CD4-positive, alpha-beta T cell treated with Interferon gamma for 1 hour (primary cell): Measurements from ENCODE around the gene PPARA.
"Not testable (repeated sequence)": the region's sequence is repeated elsewhere in the genome, so short reads cannot be mapped to it uniquely, and the experiment has no call there.

ENCODE experiments used
- DNase-seq: peaks from one replicate; pipeline ENCODE4 v3.0.0-alpha.2; 2020

Gene PPARA

DNA sequence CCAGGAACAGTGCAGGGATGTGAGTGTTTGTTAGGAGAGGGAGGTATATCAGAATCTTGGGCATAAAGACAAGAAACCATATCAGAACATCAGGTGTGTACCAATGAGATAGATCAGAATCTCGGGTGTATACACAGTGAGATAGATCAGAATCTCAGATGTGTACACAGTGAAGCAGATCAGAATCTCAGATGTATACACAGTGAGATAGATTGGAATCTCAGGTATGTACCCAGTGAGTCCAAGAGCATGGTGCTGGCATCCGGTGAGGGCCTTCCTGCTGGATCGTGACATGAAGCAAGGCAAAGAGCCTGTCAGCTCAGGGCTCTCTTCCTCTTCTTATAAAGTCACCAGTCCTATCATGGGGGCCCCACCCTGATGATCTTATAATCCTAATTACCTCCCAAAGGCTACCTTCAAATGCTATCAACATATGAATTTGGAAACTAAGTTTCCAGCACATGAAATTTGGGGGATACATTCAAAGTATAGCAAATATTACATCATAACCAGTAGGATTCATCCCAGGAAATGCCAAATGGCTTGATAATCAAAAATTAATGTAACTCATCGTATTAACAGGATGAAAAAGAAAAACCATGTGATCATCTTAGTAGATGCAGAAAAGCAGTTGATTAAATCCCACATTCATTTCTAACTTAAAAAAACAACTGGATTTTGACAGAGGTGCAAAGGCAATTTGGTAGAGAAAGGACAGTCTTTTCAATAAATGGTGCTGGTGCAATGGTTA is 28.6 kb downstream of the PPARA start:
- no peak for DNase-seq

DNA sequence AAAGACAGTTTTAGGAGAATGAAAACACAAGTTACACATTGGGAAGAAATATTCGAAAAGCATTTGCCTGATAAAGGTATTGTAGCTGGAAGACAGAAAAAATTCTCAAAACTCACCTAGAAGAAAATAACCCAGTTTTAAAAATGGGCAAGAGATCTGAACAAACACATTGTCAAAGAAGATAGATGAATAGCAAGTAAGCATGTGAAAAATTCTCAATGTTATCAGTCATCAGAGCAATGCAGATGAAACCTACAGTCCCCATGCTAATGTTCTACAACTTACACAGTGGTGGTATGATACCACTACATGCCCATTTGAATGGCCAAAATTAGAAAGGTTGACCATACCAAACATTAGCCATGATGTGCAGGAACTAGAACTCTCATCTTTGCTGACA is 29.4 kb downstream of the PPARA start:
- DNase-seq: no peak

DNA sequence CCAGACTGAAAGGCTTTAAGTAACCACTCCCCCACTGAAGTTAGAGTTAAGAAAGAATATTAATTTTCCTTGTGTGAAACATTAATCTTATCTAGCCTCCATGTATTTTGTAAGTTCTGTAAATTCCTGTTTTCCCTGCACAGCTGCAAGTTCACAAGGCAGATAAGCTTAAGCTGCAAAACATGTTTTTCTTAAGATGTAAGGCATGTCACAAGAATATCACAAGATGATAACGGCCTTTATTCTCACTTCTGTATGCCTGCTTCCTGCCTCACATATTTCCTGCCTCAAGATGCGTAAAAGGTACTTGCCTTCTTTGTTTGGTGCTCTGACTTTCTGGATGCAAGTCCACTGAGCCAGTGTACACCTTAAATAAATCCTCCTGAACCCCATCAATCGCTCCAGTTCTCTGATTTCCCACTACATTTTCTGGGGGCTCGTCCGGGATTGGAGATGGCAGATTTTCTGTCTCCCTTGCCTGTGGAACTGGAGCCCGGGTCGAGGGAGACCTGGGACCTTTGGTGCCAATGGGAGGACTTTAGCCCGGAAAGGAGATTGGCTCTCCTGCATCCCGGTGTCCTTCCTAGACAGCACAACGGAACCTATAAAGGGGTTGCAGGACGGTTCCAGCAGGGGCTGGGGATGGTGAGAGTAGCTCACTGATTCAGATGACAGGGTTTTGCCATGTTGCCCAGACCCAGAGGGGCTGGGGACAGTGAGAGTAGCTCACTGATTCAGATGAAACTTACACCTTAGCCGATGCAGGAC is 30.2 kb downstream of the PPARA start:
- no peak for DNase-seq

DNA sequence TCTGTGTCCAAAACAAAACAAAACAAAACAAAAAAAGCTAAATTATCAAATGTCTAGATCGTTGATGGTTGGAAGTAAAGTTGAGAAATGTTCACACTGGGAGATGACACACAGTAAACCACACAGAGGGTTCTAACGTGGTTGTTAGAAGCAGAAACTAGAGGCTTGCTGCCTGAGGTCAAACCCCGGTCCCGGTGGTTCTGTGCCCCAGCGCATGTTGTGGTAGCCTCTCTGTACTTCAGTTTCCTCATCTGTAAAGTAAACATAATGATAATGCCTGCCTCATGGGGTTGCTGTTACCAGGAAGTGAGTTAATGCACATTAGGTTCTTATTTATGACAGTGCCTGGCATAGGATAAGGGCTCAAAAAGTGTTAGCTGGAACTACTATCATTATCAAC is 33.4 kb downstream of the PPARA start:
- DNase-seq: no peak

DNA sequence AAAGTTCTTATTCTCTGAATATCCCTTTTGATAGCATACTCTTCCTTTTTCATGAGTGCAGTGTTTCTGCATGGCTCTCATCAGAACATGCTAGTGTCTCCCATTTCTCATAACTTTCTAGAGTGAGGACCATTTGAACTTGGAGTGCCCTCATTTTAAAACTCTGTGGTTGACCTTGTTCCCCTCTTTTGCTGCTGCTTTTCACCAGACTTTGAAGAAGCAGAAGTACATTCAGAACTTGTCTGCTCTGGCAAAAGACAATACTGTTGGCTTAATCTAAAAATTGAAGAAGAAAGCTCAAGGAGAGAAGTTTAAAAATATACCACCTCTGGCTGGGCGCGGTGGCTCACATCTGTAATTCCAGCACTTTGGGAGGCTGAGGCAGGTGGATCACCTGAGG is 35.0 kb downstream of the PPARA start:
- DNase-seq: no peak

DNA sequence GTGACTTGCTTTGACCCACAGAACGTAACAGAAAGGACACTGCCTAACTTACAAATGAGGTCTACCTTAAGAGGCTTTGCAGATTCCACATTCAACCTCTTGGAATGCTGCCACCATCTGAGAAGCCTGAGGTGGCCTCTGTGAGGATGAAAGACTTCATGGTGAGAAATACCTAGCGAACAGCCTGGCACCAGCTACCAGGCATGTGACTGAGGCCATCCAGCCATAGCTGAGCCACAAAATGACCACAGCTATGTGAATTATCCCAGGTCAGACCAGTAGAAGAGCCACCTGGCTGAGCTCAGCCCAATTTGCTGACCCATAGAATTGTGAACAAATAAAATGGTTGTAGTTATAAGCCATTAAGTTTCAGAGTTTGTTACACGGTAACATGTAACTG is 37.5 kb downstream of the PPARA start:
- DNase-seq: no peak

DNA sequence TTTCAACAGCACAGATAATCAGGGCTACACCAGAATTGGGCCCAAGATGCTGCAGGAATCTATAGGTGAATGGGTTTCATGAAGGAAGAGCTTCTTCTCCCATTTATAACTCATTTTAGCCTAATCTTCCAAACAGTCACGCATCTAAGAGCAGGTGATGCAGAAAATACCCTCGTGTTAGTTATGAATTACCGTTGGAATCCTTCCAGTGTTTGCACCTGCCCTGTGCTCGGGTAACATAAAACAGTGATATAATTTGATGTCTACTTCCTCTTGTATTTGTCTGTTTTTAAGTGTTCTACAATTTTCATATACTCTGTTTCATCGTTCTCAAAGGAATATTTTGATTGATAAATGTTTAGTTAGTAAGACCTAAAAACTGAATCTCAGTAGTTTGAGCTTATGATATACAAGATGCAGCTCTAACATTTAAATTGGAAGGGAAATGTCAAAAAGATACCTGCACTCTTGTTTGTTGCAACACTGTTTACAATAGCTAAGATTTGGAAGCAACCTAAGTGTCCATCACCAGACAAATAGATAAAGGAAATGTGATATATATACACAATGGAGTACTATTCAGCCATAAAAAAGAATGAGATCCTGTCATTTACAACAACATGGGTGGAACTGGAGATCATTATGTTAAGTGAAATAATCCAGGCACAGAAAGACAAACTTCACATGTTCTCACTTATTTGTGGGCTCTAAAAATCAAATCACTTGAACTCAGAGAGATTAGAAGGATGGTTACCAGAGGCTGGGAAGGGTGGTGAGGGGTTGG is 42.1 kb downstream of the PPARA start:
- DNase-seq: no peak

DNA sequence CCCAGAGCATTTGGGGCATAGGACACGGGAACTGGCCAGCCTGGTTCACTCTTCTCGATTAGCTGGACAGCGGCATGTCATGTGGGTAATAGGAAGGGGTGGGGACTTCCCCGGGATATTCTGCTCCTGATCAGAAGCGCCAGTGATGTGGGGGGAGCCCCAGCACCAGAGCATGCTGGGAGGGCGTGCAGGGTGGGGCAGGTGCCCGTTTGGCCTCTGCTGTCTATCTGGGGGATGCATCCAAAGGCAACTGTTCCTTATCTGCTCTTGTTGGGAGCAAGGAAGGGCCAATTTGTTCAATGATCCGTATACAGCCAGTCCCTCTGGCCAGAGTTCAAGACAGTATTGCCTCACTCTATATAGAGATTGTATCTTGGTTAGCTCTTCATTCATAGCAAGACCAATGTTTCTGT is 43.6 kb downstream of the PPARA start:
- DNase-seq: no peak

DNA sequence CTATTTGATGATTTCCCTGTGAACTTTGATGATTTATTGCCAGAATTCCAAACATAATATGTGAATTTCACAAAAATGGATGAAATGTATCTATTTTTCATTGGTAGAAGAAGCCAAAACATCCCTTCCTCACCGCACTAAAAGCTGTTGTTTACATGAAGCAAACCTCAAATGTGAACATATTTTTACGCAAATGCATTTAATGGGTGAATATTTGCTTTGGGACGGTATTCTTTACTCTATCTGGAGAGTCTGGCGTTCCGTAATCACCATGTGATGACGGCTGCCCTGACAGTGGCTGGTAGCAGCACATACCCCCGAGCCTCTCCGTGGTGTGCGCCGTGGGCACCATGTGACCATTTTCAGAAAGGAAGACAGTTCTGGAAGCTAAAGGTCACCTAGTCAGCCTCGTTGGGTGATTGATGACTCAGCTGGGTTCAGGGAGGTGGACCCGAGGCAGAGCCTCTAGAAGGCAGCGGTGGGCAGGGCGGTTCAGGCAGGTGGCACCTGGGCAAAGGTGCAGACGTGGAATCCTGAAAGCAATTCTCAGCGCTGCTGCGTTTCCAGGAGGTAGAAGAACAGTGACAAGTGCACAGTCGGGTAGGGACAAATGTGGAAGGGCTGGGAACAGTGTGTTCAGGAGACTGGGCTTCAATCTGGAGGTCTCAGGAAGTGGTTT is 45.3 kb downstream of the PPARA start:
- no peak for DNase-seq

DNA sequence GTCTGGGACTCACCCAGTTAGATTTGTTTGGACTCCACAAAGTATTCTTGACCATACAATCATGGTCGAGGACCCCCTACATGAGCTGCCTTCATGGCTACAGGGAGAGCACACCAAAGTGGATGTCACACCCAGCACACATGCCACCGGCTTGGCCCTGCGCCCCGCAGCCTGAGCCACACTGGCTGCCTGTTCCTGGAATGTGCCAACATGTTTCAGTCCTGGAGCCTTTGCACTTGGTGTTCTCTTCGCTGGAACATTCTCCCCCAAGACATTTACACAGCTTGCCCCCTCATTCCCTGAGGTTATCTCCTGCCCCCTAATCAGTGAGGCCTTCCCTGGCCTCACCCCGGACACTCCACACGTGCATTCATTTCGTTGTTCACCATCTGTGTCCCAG is 46.0 kb downstream of the PPARA start:
- no peak for DNase-seq

DNA sequence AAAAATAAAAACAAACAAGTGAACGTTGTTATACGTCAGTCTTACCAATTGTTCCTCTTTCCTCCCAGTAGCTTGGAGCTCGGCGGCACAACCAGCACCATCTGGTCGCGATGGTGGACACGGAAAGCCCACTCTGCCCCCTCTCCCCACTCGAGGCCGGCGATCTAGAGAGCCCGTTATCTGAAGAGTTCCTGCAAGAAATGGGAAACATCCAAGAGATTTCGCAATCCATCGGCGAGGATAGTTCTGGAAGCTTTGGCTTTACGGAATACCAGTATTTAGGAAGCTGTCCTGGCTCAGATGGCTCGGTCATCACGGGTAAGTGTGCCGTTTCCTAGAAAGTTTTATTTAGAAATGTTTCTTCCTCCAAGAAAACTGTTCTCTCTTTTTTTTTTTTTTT is 47.9 kb downstream of the PPARA start:
- DNase-seq: no peak

DNA sequence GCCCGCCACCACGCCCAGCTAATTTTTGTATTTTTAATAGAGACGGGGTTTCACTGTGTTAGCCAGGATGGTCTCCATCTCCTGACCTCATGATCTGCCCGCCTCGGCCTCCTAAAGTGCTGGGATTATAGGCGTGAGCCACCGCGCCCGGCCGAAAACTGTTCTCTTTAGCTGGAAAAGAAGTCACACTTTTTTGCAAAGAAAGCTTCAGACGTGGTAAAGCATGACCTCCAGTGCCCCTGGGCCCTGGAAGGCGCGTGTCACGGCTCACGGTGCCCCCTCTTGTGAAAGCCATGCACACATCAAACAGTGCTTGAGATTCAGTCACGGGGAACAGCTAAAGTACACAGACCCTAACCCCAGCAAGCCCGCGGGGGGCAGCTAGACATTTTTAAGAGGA is 48.5 kb downstream of the PPARA start:
- DNase-seq: not testable (repeated sequence)

DNA sequence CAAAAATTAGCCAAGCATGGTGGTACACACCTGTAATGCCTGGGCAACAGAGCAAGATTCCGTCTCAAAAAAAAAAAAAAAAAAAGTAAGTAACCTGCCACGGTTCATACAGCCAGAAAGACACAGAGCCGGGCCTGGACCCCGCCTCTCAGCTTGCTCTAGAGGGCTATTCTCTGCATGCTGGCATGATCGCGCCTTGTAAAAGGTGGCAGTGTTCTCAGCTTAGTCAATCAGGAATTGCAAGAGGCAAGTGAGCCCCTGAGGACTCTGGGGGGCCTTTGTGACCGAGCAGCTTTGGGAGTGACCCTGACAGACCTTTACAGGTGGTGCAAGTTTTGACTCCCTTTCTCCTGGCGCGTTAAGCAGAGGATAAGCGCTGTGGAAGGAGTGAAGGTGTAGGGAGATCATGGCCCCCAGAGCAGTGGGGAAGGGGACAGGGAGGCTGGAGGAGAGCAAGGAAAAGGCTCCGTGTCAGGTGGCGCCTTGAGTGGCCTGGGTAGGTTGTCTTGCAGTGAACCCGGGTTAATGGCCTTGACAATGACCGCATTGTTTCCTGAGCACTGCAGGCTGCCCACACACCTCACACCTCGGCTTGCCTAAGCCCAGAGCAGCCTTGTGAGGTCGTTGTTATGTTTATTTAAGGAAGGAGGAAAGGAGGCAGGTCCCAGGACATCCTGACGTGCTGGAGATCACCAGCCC is 50.9 kb downstream of the PPARA start:
- DNase-seq: no peak

DNA sequence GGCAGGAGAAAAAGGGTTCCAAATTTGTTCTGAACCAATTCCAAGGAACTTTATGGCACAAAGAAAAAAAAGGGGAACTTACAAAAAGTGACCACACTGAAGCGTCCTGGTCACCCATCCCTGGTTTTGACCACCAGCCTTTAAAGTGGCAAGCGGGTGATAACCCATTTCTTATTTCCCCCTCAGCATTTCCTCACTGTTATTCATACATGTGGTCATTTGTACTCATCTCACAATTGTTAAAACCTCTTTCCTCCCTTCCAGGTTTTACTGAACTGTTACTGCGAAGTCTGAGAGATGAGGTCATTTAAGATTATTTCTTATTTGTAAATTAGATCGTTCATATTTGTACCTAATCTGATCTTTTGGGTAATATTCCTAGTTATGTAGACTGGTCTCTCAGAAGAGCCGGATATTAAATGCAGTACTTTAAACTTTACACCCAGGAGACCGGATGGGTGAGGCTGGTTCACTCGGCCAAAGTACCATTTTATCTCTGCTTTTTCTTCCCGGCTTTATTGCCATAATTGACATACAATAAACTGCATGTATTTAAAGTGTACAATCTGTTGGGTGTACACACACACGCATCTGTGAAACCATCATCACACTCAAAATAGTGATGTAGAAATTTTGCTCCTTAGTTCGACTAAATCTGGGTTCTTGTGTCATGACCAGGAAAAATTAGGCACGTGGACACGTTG is 52.7 kb downstream of the PPARA start:
- DNase-seq: no peak

DNA sequence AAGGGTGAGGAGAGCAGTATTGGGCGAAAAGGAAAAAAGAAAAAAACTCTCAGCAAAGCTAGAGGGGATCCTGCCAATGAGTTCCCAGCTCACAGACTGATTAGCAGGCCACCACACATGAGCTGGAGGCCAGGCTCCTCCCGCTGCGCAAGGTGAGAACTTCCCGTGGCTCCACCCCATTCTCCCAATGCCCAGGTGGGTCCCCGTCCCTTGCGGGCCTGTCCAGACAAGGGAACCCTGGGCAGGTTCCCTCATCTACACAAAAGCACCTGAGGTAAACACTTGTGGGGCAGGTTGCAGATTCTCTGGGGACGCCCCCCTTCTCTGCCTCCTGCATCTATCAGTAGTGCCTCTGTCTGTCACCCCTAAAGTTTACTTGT is 53.3 kb downstream of the PPARA start:
- no peak for DNase-seq

DNA sequence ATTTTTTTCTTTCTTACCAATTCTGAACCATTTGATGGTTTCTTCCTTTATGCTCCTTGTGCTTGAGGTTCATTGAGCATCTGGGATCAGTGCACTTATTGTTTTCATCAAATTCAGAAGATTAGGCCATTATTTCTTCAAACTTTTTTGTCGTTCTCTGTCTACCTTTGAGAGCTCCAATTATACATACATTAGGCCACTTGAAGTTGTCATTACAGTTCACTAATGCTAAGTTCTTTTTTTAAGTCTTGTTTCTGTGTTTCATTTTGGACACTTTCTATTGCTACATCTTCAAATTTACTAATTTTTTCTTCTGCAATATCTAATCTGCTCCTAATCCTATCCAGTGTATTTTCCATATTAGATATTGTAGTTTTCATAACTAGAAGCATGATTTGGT is 58.9 kb downstream of the PPARA start:
- no peak for DNase-seq

DNA sequence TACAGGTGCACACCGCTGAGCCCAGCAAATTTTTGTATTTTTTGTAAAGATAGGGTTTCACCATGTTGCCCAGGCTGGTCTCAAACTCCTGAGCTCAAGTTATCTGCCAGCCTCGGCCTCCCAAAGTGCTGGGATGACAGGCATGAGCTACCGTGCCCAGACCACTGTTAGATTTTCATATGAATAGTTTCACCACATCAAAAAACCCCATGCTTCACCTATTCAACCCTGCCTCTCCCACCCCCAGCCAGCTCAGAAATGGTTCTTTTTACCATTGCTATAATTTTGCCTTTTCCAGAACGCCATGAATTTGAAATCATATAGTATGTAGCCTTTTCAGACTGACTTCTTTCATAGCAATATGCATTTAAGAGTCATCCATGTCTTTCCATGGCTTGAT is 61.9 kb downstream of the PPARA start:
- DNase-seq: no peak

DNA sequence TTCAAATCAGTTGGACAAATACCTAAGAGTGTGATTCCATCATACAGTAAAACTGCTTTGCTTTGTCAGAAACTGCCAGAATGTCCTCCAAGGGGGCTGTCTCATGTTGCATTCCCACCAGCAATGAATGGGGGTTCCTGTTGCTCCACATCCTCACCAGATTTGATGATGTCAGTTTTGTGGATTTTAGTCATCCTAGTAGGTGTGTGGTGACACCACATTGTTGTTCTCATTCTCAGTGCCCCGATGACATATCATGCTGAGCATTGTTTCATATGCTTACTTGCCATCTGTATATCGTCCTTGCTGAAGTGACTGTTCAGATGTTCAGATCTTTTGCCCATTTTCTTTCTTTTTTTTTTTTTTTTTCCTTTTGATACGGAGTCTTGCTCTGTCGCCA is 62.7 kb downstream of the PPARA start:
- no peak for DNase-seq

DNA sequence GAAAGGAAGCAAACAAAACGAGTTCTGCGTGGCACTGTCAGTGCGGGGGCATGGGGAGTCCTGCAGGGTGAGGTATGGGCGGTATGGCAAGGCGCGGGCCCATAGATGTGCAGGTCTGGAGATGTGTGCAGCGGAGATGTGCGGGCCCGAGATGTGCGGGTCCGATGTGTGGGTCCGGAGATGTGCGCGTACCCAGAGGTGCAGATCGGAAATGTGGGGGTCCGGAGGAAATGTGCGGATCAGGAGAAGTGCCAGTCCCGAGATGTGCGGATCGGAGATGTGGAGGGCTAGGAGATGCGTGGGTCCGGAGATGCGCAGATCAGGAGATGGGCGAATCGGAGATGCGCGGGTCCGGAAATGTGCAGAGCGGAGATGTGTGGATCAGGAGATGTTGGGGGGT is 63.8 kb downstream of the PPARA start:
- no peak for DNase-seq

DNA sequence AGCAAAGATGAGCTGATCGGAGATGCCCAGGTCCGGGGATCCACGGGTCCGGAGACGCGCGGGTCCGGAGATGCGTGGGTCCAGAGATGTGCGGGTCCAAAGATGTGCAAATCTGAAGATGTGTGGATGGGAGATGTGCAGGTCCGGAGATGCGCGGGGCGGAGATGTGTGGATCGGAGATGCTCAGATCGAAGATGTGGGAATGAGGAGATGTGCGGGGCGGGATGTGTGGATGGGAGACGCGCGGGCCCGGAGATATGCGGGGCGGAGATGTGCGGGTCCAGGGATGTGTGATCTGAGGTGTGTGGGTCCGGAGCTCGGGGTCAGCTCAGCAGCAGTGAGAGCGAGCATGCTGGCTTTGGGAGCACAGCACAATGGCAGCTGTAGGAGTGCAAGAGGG is 64.3 kb downstream of the PPARA start:
- DNase-seq: no peak

DNA sequence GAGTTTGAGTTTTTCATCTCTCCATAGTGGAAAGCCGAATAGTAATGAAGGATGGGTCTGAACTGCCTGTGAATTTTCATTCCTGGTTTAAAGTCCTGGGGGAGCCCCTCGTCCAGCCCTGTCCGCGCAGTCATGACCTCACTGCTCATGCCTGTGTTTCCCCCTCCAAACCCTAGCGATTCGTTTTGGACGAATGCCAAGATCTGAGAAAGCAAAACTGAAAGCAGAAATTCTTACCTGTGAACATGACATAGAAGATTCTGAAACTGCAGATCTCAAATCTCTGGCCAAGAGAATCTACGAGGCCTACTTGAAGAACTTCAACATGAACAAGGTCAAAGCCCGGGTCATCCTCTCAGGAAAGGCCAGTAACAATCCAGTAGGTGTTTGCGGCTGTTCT is 69.3 kb downstream of the PPARA start:
- no peak for DNase-seq

DNA sequence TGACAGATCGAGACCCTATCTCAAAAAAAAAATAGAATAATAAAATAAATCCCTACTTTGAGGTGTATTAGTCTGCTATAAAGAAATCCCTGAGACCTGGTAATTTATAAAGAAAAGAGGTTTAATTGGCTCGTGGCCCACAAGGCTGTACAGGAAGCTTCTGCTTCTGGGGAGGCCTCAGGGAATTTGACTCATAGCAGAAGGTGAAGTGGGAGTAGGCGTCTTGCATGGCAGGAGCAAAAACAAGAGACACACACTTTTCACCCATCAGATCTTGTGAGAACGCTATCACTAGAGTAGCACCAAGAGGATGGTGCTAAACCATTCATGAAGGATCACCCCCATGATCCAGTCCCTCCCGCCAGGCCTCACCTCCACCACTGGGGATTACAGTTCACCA is 70.6 kb downstream of the PPARA start:
- DNase-seq: no peak
